ENCODE measurements around the gene ZNF532.

GRCh38 chr18:58958628-58959027 is 94.0 kb downstream of the ZNF532 start:
- TF ChIP-seq GLIS3 (CRISPR knock-in tag; IDR thresholded peaks at IDR 0.05): no peak
- no peak for TF ChIP-seq PPARA (CRISPR knock-in tag; IDR thresholded peaks at IDR 0.05; ENCODE audit: borderline replicate concordance)
- TF ChIP-seq, protein P1, sequence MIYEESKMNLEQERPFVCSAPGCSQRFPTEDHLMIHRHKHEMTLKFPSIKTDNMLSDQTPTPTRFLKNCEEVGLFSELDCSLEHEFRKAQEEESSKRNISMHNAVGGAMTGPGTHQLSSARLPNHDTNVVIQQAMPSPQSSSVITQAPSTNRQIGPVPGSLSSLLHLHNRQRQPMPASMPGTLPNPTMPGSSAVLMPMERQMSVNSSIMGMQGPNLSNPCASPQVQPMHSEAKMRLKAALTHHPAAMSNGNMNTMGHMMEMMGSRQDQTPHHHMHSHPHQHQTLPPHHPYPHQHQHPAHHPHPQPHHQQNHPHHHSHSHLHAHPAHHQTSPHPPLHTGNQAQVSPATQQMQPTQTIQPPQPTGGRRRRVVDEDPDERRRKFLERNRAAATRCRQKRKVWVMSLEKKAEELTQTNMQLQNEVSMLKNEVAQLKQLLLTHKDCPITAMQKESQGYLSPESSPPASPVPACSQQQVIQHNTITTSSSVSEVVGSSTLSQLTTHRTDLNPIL (CRISPR knock-in tag; IDR thresholded peaks at IDR 0.05; ENCODE audit: low read depth): no peak
- TF ChIP-seq ZNF70 (CRISPR knock-in tag; IDR thresholded peaks at IDR 0.05): no peak
- no peak for TF ChIP-seq ZFP3 (CRISPR knock-in tag; IDR thresholded peaks at IDR 0.05)
- TF ChIP-seq BACH2 (CRISPR knock-in tag; IDR thresholded peaks at IDR 0.05; ENCODE audit: borderline replicate concordance): no peak
- no peak for TF ChIP-seq ZFP30 (CRISPR knock-in tag; IDR thresholded peaks at IDR 0.05)
- no peak for TF ChIP-seq POU6F1 (CRISPR knock-in tag; IDR thresholded peaks at IDR 0.05; ENCODE audit: borderline replicate concordance, low read depth)
- no peak for TF ChIP-seq OSR1 (CRISPR knock-in tag; IDR thresholded peaks at IDR 0.05)
- no peak for TF ChIP-seq ZC3H10 (CRISPR knock-in tag; IDR thresholded peaks at IDR 0.05)
- TF ChIP-seq ISL1 (CRISPR knock-in tag; IDR thresholded peaks at IDR 0.05): no peak
- TF ChIP-seq CSRNP3 (CRISPR knock-in tag; IDR thresholded peaks at IDR 0.05): no peak
- no peak for TF ChIP-seq ARNTL (CRISPR knock-in tag; IDR thresholded peaks at IDR 0.05; ENCODE audit: borderline replicate concordance, low read depth)

All from SK-N-SH treated with all-trans-retinoic acid at 6 μM for 48 hours (cell line).